Upper lobe of left lung (tissue), 6 donors: Measurements from ENCODE around the gene RNF166. TPM values are rescaled to one million over a fixed set of nuclear protein-coding genes. Genes with fewer than 3 reads are reported as not detected.

Source experiments
- ATAC-seq, 2 donors: fragments of 200-7000 bp; cut with Tn5 transposase; one replicate each; pipeline ENCODE4 v1.9.1; 2022; ENCODE audit warnings: mild to moderate bottlenecking in 2 of 2, moderate library complexity in 2 of 2; ENCODE audit not compliant: low FRiP score in 2 of 2
- DNase-seq, 2 donors: peaks; one replicate each; pipeline ENCODE4 v3.0.0-alpha.2; 2019 to 2020
- H3K27ac ChIP-seq, 4 donors: fragments of 200-600 bp; sonication (generic); one replicate each; pipeline ENCODE4 v1.5.1; 2016 to 2019
- H3K27me3 ChIP-seq, 4 donors: fragments of 200-600 bp; sonication (generic); one replicate each; pipeline ENCODE4 v1.5.1; 2017 to 2019
- H3K36me3 ChIP-seq, 4 donors: fragments of 200-600 bp; sonication (generic); one replicate each; pipeline ENCODE4 v1.5.1; 2016 to 2019
- H3K4me1 ChIP-seq, 4 donors: fragments of 200-600 bp; sonication (generic); one replicate each; pipeline ENCODE4 v1.5.1; 2018 to 2019
- H3K4me3 ChIP-seq, 4 donors: fragments of 200-600 bp; sonication (generic); one replicate each; pipeline ENCODE4 v1.5.1; 2017 to 2019; ENCODE audit warnings: mild to moderate bottlenecking in 2 of 4, moderate library complexity in 1 of 4
- H3K9me3 ChIP-seq, 4 donors: fragments of 200-600 bp; sonication (generic); one replicate each; pipeline ENCODE4 v1.5.1; 2018 to 2019
- CTCF ChIP-seq, 6 experiments: fragments of 450-650 bp in 4 of 6; fragments of 200-600 bp in 2 of 6; sonication (generic) in 2 of 6; IDR thresholded peaks; one replicate each; pipeline ENCODE4 v1.5.1; 2016 to 2019; ENCODE audit warnings: antibody characterized with exemption in 6 of 6
- EP300 ChIP-seq, 4 donors: sonication (generic); formaldehyde crosslinking; IDR thresholded peaks; one replicate each; pipeline ENCODE4 v1.5.1; 2017; ENCODE audit warnings: antibody characterized with exemption in 4 of 4, control low read depth in 2 of 4
- POLR2A ChIP-seq, 4 donors: fragments of 450-650 bp; IDR thresholded peaks; one replicate each; pipeline ENCODE4 v1.5.1; 2016 to 2017; ENCODE audit warnings: antibody characterized with exemption in 4 of 4, mild to moderate bottlenecking in 2 of 4
- POLR2AphosphoS5 ChIP-seq, 2 donors: sonication (generic); formaldehyde crosslinking; IDR thresholded peaks; one replicate each; pipeline ENCODE4 v1.5.1; 2017; ENCODE audit warnings: antibody characterized with exemption in 2 of 2
- WGBS, 2 donors: methylation state at CpG; one replicate each; pipeline ENCODE4 v1.1.5; 2017 to 2018; 5-methylcytosine and 5-hydroxymethylcytosine counted together
- total RNA-seq, 6 donors: library from RNA; depleted of rRNA in 4 of 6; stranded (reverse); fragments of >200 nt in 4 of 6; gene quantifications; one replicate each; pipeline versions ENCODE4 v1.1.0 to v1.2.1, GENCODE V29; 2016 to 2021
- donor health status: DM: no; HTN: no; CAD: no; lungs with moderate emphysema.
- donor health status: DM: no; HTN: yes; CAD: no; lungs with severe emphysema.

Gene RNF166
- total RNA-seq, 6 donors from 2014 or later, result 23.2 to 101 (median 64.6) TPM

- WGBS, 2 donors, result 76 to 86% methylated on average over 6 to 23 of the region's 29 CpGs
- Histone ChIP-seq H3K4me1 (peaks cover 16 to 44% (median 28%) of the 10 kb centered on the region in 4 donors), H3K36me3 (peaks cover 0 to 47% (median 35%) of the 10 kb centered on the region in 4 donors), H3K9me3 (no peaks in the 10 kb centered on the region), H3K4me3 (no peak overlapping the region), H3K27me3 (no peaks in the 10 kb centered on the region), H3K27ac (peak overlapping the region; percentile 87 to 97 (median 92))
- DNase-seq (peak in 1 of 2 donors; percentile 79), ATAC-seq (no peak)
- TF ChIP-seq CTCF (IDR thresholded peaks at IDR 0.05), result no peak
- TF ChIP-seq POLR2A (IDR thresholded peaks at IDR 0.05), result no peak
- TF ChIP-seq EP300 (IDR thresholded peaks at IDR 0.05), result no peak
- no peak for TF ChIP-seq POLR2AphosphoS5 (IDR thresholded peaks at IDR 0.05)
Observed at GRCh38 chr16:88651989-88652761, 54.0 kb downstream of the RNF166 start.

GRCh38 chr16:88651276-88651988, 54.8 kb downstream of the RNF166 start:
- no peaks in the 10 kb centered on the region for H3K9me3 ChIP-seq
- TF ChIP-seq EP300 (IDR thresholded peaks at IDR 0.05) (peak in 2 of 4 donors; percentile 13 to 87), POLR2AphosphoS5 (IDR thresholded peaks at IDR 0.05) (peak; percentile 76 to 86), CTCF (IDR thresholded peaks at IDR 0.05) (no peak), POLR2A (IDR thresholded peaks at IDR 0.05) (peak in 1 of 4 donors; percentile 44)
- H3K27ac ChIP-seq, result peak overlapping the region; percentile 87 to 97 (median 92)
- H3K36me3 ChIP-seq, result peaks cover 0 to 40% (median 32%) of the 10 kb centered on the region in 4 donors
- peaks cover 16 to 47% (median 28%) of the 10 kb centered on the region in 4 donors for H3K4me1 ChIP-seq
- peak overlapping the region in 3 of 4 donors; percentile 82 to 91 (median 90) for H3K4me3 ChIP-seq
- ATAC-seq (peak; percentile 28 to 62), DNase-seq (peak; percentile 83 to 87)
- no peaks in the 10 kb centered on the region for H3K27me3 ChIP-seq
- 42% methylated on average over 22 of the region's 24 CpGs; no CpG with 5 or more reads in 1 of the 2 donors for WGBS, 2 donors

GRCh38 chr16:88650749-88651275, 55.4 kb downstream of the RNF166 start, which contains the start of gene CYBA:
Gene CYBA, minus strand, starts transcription at chr16:88651053. Its CDS starts 40 bp downstream, at chr16:88651013.
- Histone ChIP-seq H3K27me3 (no peaks in the 10 kb centered on the region), H3K9me3 (no peaks in the 10 kb centered on the region), H3K27ac (peak within 1 kb of the TSS; percentile 87 to 97 (median 92)), H3K4me1 (peaks cover 16 to 47% (median 28%) of the 10 kb centered on the region in 4 donors), H3K4me3 (peak within 1 kb of the TSS; percentile 71 to 91 (median 86)), H3K36me3 (peaks cover 0 to 40% (median 31%) of the 10 kb centered on the region in 4 donors)
- DNase-seq, result peak; percentile 91 to 96
- WGBS, 2 donors, result 0% methylated on average over 10 to 22 of the region's 41 CpGs
- TF ChIP-seq POLR2AphosphoS5 (IDR thresholded peaks at IDR 0.05) (peak; percentile 59 to 71), CTCF (IDR thresholded peaks at IDR 0.05) (no peak), POLR2A (IDR thresholded peaks at IDR 0.05) (peak in 2 of 4 donors; percentile 26 to 76), EP300 (IDR thresholded peaks at IDR 0.05) (no peak)
- ATAC-seq, result peak; percentile 80 to 90

GRCh38 chr16:88649924-88650748, 56.1 kb downstream of the RNF166 start:
- peak overlapping the region; percentile 87 to 97 (median 92) for H3K27ac ChIP-seq
- TF ChIP-seq POLR2A (IDR thresholded peaks at IDR 0.05), result no peak
- no peak for TF ChIP-seq CTCF (IDR thresholded peaks at IDR 0.05)
- TF ChIP-seq POLR2AphosphoS5 (IDR thresholded peaks at IDR 0.05), result no peak
- no peak for TF ChIP-seq EP300 (IDR thresholded peaks at IDR 0.05)
- peaks cover 0 to 37% (median 25%) of the 10 kb centered on the region in 4 donors for H3K36me3 ChIP-seq
- H3K4me3 ChIP-seq, result peak overlapping the region; percentile 71 to 91 (median 86)
- 4 to 17% methylated on average over 22 to 29 of the region's 37 CpGs for WGBS, 2 donors
- ATAC-seq (peak; percentile 12 to 73), DNase-seq (peak; percentile 59 to 78)
- H3K9me3 ChIP-seq, result no peaks in the 10 kb centered on the region
- H3K4me1 ChIP-seq, result peaks cover 16 to 47% (median 28%) of the 10 kb centered on the region in 4 donors
- H3K27me3 ChIP-seq, result no peaks in the 10 kb centered on the region
